Nephron (organoid): ENCODE results near the gene HERPUD1.

ENCODE experiments used
- H3K27ac Mint-ChIP-seq, 3 experiments: 2 replicates each; pipeline ENCODE4 v1.8.0; 2020; ENCODE audit warnings: mixed read lengths in 3 of 3, mild to moderate bottlenecking in 2 of 3, moderate library complexity in 1 of 3
- H3K27me3 Mint-ChIP-seq: 2 replicates; pipeline ENCODE4 v1.8.0; 2021; ENCODE audit warnings: low read depth, mild to moderate bottlenecking, moderate library complexity, mixed read lengths
- H3K36me3 Mint-ChIP-seq: 2 replicates; pipeline ENCODE4 v1.8.0; 2020; ENCODE audit warnings: low read depth, mixed read lengths
- H3K4me1 Mint-ChIP-seq: 2 replicates; pipeline ENCODE4 v1.8.0; 2020; ENCODE audit warnings: mixed read lengths
- H3K4me3 Mint-ChIP-seq, 3 experiments: 2 replicates each; pipeline ENCODE4 v1.8.0; 2020; ENCODE audit warnings: mild to moderate bottlenecking in 3 of 3, mixed read lengths in 3 of 3, moderate library complexity in 2 of 3
- H3K9me3 Mint-ChIP-seq: 2 replicates; pipeline ENCODE4 v1.8.0; 2020; ENCODE audit warnings: mixed read lengths
- TF ChIP-seq, protein P1 (sequence below), 3 experiments: fragments of 200-600 bp; sonication (generic); IDR thresholded peaks; one replicate each; pipeline ENCODE4 v1.5.0; 2021; ENCODE audit warnings: antibody characterized with exemption in 3 of 3; ENCODE audit not compliant: unreplicated experiment in 3 of 3

Gene HERPUD1

DNA sequence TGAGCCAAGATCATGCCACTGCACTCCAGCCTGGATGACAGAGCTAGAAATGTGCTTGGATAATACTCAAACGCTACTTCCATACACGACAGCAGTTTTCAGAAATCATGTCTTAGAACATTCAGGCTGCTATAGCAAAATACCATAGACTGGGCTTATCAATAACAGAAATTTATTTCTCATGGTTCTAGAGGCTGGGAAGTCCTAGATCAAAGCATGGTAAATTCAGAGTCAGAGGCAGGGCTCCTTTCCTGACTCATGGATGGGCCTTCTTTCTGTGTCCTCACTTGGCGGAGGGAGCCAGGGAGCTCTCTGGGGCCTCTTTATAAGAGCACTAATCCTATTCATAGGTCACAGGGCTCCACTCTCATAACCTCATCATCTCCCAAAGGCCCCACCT is 24.5 kb upstream of the HERPUD1 start:
- H3K4me1 Mint-ChIP-seq = peaks cover 41% of the 10 kb centered on the region
- H3K27me3 Mint-ChIP-seq = no peaks in the 10 kb centered on the region
- H3K27ac Mint-ChIP-seq = peak overlapping the region in 1 of 3 experiments; percentile 13

DNA sequence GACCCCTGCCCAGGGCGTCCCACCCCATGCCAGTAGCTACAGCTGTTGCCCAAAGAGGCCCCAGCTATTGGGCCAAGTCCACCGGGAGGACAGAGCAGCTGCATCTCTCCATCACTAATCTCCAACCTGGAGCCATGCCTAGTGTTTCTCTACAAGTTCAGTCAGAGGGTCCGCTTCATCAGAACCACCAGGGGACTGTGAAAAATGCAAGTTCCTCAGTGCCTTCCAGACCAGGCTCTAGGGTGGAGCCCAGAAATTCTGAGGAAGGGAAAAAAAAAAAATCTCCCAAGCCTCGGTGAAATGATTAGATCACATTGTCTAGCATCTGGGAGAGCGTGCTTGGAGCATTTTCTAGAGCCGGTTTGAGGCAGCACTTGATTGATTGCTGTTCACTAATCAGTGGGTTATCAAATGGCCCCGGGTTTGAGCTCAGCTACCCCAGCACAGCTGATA is 22.4 kb upstream of the HERPUD1 start:
- Mint-ChIP-seq H3K36me3 (no peaks in the 10 kb centered on the region), H3K4me3 (peak overlapping the region in 1 of 3 experiments; percentile 24), H3K4me1 (peaks cover 61% of the 10 kb centered on the region), H3K27me3 (no peaks in the 10 kb centered on the region), H3K27ac (peak overlapping the region in 2 of 3 experiments; percentile 38 to 87), H3K9me3 (no peaks in the 10 kb centered on the region)
- TF ChIP-seq, protein P1, sequence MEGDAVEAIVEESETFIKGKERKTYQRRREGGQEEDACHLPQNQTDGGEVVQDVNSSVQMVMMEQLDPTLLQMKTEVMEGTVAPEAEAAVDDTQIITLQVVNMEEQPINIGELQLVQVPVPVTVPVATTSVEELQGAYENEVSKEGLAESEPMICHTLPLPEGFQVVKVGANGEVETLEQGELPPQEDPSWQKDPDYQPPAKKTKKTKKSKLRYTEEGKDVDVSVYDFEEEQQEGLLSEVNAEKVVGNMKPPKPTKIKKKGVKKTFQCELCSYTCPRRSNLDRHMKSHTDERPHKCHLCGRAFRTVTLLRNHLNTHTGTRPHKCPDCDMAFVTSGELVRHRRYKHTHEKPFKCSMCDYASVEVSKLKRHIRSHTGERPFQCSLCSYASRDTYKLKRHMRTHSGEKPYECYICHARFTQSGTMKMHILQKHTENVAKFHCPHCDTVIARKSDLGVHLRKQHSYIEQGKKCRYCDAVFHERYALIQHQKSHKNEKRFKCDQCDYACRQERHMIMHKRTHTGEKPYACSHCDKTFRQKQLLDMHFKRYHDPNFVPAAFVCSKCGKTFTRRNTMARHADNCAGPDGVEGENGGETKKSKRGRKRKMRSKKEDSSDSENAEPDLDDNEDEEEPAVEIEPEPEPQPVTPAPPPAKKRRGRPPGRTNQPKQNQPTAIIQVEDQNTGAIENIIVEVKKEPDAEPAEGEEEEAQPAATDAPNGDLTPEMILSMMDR (IDR thresholded peaks at IDR 0.05; ENCODE audit: unreplicated experiment in 3 of 3) = no peak

More for the DNA sequence above, 24.5 kb upstream of the HERPUD1 start:
- Mint-ChIP-seq H3K9me3 (no peaks in the 10 kb centered on the region), H3K36me3 (no peaks in the 10 kb centered on the region), H3K4me3 (no peak overlapping the region)
- TF ChIP-seq, protein P1 (IDR thresholded peaks at IDR 0.05; ENCODE audit: unreplicated experiment in 3 of 3) = no peak

DNA sequence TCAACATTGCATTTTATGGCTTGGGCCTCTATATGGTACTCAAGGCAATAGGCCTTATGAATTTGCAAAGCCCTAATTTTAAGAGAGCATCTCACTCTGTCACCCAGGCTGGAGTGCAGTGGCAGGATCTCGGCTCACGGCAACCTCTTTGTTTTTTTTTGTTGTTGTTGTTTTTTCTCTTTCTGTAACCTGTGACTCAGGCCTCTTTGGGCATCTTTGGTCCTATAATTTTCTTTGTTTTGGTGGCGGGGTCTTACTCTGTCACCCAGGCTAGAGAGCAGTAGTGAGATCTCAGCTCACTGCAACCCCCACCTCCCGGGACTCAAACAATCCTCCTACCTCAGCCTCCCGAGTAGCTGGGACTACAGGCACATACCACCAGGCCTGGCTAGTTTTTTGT is 21.8 kb upstream of the HERPUD1 start:
- H3K4me1 Mint-ChIP-seq = peaks cover 64% of the 10 kb centered on the region
- TF ChIP-seq, protein P1 (IDR thresholded peaks at IDR 0.05; ENCODE audit: unreplicated experiment in 3 of 3) = no peak
- peak overlapping the region in 2 of 3 experiments; percentile 38 to 87 for H3K27ac Mint-ChIP-seq
- H3K36me3 Mint-ChIP-seq = no peaks in the 10 kb centered on the region
- H3K4me3 Mint-ChIP-seq = no peak overlapping the region
- H3K27me3 Mint-ChIP-seq = no peaks in the 10 kb centered on the region
- no peaks in the 10 kb centered on the region for H3K9me3 Mint-ChIP-seq

DNA sequence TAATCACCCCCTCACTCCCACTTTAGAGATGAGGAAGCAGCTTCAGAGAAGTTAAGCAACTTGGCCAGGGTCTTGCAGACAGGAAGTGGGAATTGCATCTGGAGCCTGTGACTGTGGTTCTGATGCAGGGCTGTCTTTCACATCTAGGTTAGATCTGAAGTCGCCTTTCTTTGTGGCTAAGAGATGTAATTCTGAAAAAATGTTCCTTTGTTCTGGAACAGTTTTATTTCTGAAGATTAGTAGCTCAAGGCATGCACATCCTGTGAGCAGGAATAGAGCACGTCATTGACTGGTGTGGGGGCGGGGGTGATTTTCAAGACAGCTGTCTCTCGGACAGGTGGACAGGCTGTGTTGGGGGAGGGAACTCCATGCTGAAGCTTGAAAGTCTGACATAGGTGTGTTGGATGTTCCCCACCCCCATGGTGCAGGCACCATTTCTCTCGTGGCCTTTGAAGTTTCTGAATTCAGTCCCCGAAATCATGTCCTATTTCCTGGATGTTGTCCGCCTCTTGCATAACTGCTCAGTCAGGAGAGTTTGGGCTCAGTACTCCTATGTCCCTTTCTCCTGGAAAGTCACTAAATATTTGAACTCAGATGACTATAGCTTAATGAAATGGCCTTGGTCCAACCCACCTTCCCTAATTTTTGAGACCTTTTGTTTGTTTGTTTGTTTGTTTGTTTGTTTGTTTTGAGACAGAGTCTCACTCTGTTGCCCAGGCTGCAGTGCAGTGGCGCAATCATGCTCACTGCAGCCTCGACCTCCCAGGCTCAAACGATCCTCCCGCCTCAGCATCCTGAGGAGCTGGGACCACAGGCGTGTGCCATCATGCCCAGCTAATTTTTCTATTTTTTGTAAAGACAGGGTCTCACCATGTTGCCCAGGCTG is 21.0 kb upstream of the HERPUD1 start:
- TF ChIP-seq, protein P1 (IDR thresholded peaks at IDR 0.05; ENCODE audit: unreplicated experiment in 3 of 3) = no peak
- no peaks in the 10 kb centered on the region for H3K27me3 Mint-ChIP-seq
- no peaks in the 10 kb centered on the region for H3K36me3 Mint-ChIP-seq
- H3K4me1 Mint-ChIP-seq = peaks cover 68% of the 10 kb centered on the region
- peak overlapping the region; percentile 38 to 87 (median 51) for H3K27ac Mint-ChIP-seq
- H3K4me3 Mint-ChIP-seq = no peak overlapping the region
- no peaks in the 10 kb centered on the region for H3K9me3 Mint-ChIP-seq

DNA sequence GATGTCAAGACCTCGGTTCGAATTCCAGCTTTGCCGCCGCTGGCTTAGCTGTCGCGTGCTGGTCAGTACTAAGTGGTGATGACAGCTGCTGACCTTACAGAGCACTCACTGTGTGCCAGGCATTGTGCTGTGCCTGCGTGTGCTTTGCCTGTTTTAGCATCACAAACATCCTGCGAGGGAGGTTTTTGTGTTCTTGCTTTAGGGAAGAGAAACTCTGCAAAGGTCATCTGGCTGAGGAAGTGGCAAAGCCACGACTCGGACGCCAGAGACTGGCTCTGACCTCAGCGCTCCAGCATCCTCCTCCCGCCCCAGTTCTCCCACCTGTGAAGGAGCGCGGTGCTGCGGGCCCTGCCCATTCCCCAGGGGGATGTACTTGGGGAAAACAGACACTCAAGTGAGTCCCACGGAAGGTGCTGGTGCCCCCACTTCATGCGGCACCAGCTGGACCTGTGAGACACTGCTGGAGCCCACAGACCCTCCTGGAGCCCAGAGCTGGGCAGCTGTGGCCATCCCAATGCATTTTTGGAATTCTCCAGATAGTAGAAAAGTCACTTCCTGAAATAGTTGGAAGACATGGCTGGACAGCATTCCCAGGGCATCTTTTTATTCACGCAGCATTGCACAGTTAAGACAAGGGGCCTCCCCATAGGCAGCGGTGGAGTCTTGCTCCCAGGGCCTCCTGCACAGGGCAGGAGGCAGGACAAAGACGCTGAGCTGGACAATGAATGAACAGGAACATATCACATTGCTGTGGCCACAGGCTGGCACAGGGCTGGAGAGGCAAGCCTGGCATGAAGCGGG is 20.0 kb upstream of the HERPUD1 start:
- Mint-ChIP-seq H3K4me1 (peaks cover 73% of the 10 kb centered on the region), H3K27ac (peak overlapping the region; percentile 38 to 95 (median 86)), H3K9me3 (no peaks in the 10 kb centered on the region), H3K27me3 (no peaks in the 10 kb centered on the region), H3K4me3 (peak overlapping the region; percentile 8 to 27 (median 10)), H3K36me3 (no peaks in the 10 kb centered on the region)
- TF ChIP-seq, protein P1 (IDR thresholded peaks at IDR 0.05; ENCODE audit: unreplicated experiment in 3 of 3) = no peak
